Stomach (tissue), 9 donors: ENCODE measurements around the gene ZNF534. TPM values are rescaled to one million over a fixed set of nuclear protein-coding genes. Genes with fewer than 3 reads are reported as not detected.

ENCODE experiments used
- DNase-seq, 2 donors: peaks; one replicate each; pipeline versions ENCODE4 v3.0.0 to v3.0.0-alpha.2; 2013 to 2019
- H3K27ac ChIP-seq, 5 donors: fragments of 200-600 bp in 4 of 5; sonication (generic) in 4 of 5; one replicate each; pipeline ENCODE4 v1.5.1; 2013 to 2019; ENCODE audit warnings: mild to moderate bottlenecking in 1 of 5, moderate library complexity in 1 of 5
- H3K27me3 ChIP-seq, 3 donors: fragments of 200-600 bp; sonication (generic); one replicate each; pipeline ENCODE4 v1.5.1; 2017 to 2019; ENCODE audit warnings: mixed run types in 1 of 3
- H3K36me3 ChIP-seq, 4 donors: fragments of 200-600 bp; sonication (generic); 1 replicate in 3 of 4; 2 replicates in 1 of 4; pipeline ENCODE4 v1.5.1; 2016 to 2019
- H3K4me1 ChIP-seq, 4 donors: fragments of 200-600 bp; sonication (generic); one replicate each; pipeline ENCODE4 v1.5.1; 2016 to 2019
- H3K4me3 ChIP-seq, 4 donors: fragments of 200-600 bp; sonication (generic) in 3 of 4; one replicate each; pipeline ENCODE4 v1.5.1; 2016 to 2019; ENCODE audit warnings: mild to moderate bottlenecking in 1 of 4
- H3K9me3 ChIP-seq, 4 donors: fragments of 200-600 bp; sonication (generic); one replicate each; pipeline ENCODE4 v1.5.1; 2016 to 2019
- CTCF ChIP-seq, 7 experiments: fragments of 450-650 bp in 4 of 7; fragments of 200-600 bp in 3 of 7; sonication (generic) in 3 of 7; IDR thresholded peaks; one replicate each; pipeline ENCODE4 v1.5.1; 2016 to 2019; ENCODE audit warnings: antibody characterized with exemption in 7 of 7, control low read depth in 2 of 7, mild to moderate bottlenecking in 1 of 7
- EP300 ChIP-seq: sonication (generic); formaldehyde crosslinking; IDR thresholded peaks from one replicate; pipeline ENCODE4 v1.6.1; 2017; ENCODE audit warnings: antibody characterized with exemption
- POLR2A ChIP-seq, 4 donors: fragments of 450-650 bp; IDR thresholded peaks; one replicate each; pipeline ENCODE4 v1.6.1; 2016; ENCODE audit warnings: antibody characterized with exemption in 4 of 4, control low read depth in 2 of 4, mild to moderate bottlenecking in 1 of 4, moderate library complexity in 1 of 4
- POLR2AphosphoS5 ChIP-seq, 3 donors: sonication (generic); formaldehyde crosslinking; IDR thresholded peaks; one replicate each; pipeline ENCODE4 v1.6.1; 2016; ENCODE audit warnings: antibody characterized with exemption in 3 of 3
- WGBS, 5 donors: extraction: QIAGEN DNeasy Blood & Tissue Kit in 3 of 5; methylation state at CpG; one replicate each; pipeline versions ENCODE4 v1.1.5 to v1.1.7; 2013 to 2018; 5-methylcytosine and 5-hydroxymethylcytosine counted together
- intact Hi-C: fragments of 100-400 bp; cut with DNase I; formaldehyde crosslinking; loops from one replicate; pipeline ENCODE4 v1.15.1; 2023; ENCODE audit warnings: low total_unique reads
- polyA plus RNA-seq, 3 donors: library from polyadenylated mRNA; stranded (reverse); fragments of 200-250 nt; gene quantifications; one replicate each; pipeline ENCODE4 v1.2.3, GENCODE V29; 2013
- total RNA-seq, 5 donors: library from RNA; depleted of rRNA; stranded (reverse); fragments of >200 nt; gene quantifications; one replicate each; pipeline versions ENCODE4 v1.1.0 to v1.2.3, GENCODE V29; 2014 to 2016
- donor health status: healthy with polysubstance abuse.
- donor health status: Bipolar disorder and iron deficiency.
- donor health status: healthy.

Gene ZNF534
- total and polyA plus RNA-seq, 8 donors: 0.08 to 0.37 TPM; not detected in 6

GRCh38 chr19:52410276-52410675 lies 18.7 kb upstream of the ZNF534 start:
- intact Hi-C loops: no loop called here
- Histone ChIP-seq H3K4me3 (no peak overlapping the region), H3K27ac (no peak overlapping the region), H3K36me3 (peaks cover 65 to 99% (median 93%) of the 10 kb centered on the region in 4 donors), H3K27me3 (no peaks in the 10 kb centered on the region), H3K9me3 (peaks cover 54 to 100% (median 85%) of the 10 kb centered on the region in 4 donors), H3K4me1 (no peaks in the 10 kb centered on the region)
- TF ChIP-seq POLR2A (IDR thresholded peaks at IDR 0.05): no peak
- no peak for TF ChIP-seq CTCF (IDR thresholded peaks at IDR 0.05)
- TF ChIP-seq POLR2AphosphoS5 (IDR thresholded peaks at IDR 0.05): no peak
- no peak for TF ChIP-seq EP300
- WGBS, 5 donors: 89 to 98% (median 96%) methylated on average over 6 of the region's 6 CpGs
- no peak for DNase-seq

- TF ChIP-seq POLR2AphosphoS5 (IDR thresholded peaks at IDR 0.05) (no peak), EP300 (no peak), POLR2A (IDR thresholded peaks at IDR 0.05) (no peak), CTCF (IDR thresholded peaks at IDR 0.05) (no peak)
- H3K4me3 ChIP-seq: no peak overlapping the region
- intact Hi-C loops: no loop called here
- no peaks in the 10 kb centered on the region for H3K4me1 ChIP-seq
- no peak for DNase-seq
- peaks cover 11 to 45% (median 39%) of the 10 kb centered on the region in 4 donors for H3K36me3 ChIP-seq
- H3K27ac ChIP-seq: no peak overlapping the region
- 94 to 97% (median 95%) methylated on average over 5 of the region's 5 CpGs for WGBS, 5 donors
- H3K27me3 ChIP-seq: no peaks in the 10 kb centered on the region
- peaks cover 63 to 100% (median 97%) of the 10 kb centered on the region in 4 donors for H3K9me3 ChIP-seq
These were observed 13.2 kb upstream of the ZNF534 start for GRCh38 chr19:52415711-52416110.

GRCh38 chr19:52442179-52442578 lies 13.2 kb downstream of the ZNF534 start:
- H3K4me1 ChIP-seq: no peaks in the 10 kb centered on the region
- 76 to 90% (median 79%) methylated on average over 3 of the region's 3 CpGs for WGBS, 5 donors
- no peaks in the 10 kb centered on the region for H3K27me3 ChIP-seq
- intact Hi-C loops: no loop called here
- no peak for TF ChIP-seq CTCF (IDR thresholded peaks at IDR 0.05)
- TF ChIP-seq POLR2A (IDR thresholded peaks at IDR 0.05): no peak
- no peak for TF ChIP-seq POLR2AphosphoS5 (IDR thresholded peaks at IDR 0.05)
- no peak for TF ChIP-seq EP300
- no peak overlapping the region for H3K4me3 ChIP-seq
- H3K27ac ChIP-seq: no peak overlapping the region
- H3K9me3 ChIP-seq: peaks cover 12 to 98% (median 82%) of the 10 kb centered on the region in 4 donors
- H3K36me3 ChIP-seq: peaks cover 0 to 14% (median 0%) of the 10 kb centered on the region in 4 donors
- DNase-seq: no peak

- intact Hi-C loops: no loop called here
- TF ChIP-seq CTCF (IDR thresholded peaks at IDR 0.05) (no peak), POLR2AphosphoS5 (IDR thresholded peaks at IDR 0.05) (no peak), POLR2A (IDR thresholded peaks at IDR 0.05) (no peak), EP300 (no peak)
- Histone ChIP-seq H3K9me3 (peaks cover 5 to 97% (median 79%) of the 10 kb centered on the region in 4 donors), H3K4me1 (no peaks in the 10 kb centered on the region), H3K36me3 (no peaks in the 10 kb centered on the region), H3K27me3 (no peaks in the 10 kb centered on the region), H3K27ac (no peak overlapping the region), H3K4me3 (no peak overlapping the region)
- 44 to 50% (median 44%) methylated on average over 2 of the region's 2 CpGs for WGBS, 5 donors
- no peak for DNase-seq
These were observed 15.6 kb downstream of the ZNF534 start for GRCh38 chr19:52444506-52444905.
